ENCODE measurements around the gene MYLK4. TPM values are rescaled to one million over a fixed set of nuclear protein-coding genes. Genes with fewer than 3 reads are reported as not detected.

The MYLK4 gene
- total RNA-seq, 1 donor from 2014 or later = 0.26 TPM

GRCh38 chr6:2783188-2783963 lies 32.7 kb upstream of the MYLK4 start:
- FAIRE-seq (peak; percentile 13), DNase-seq (ENCODE audit: low read depth) (no peak)
- Histone ChIP-seq H3K36me3 (ENCODE audit: control insufficient read depth, insufficient read depth, low read length) (peaks cover 25% of the 10 kb centered on the region), H3K27me3 (ENCODE audit: control insufficient read depth, insufficient read depth, low read length) (no peaks in the 10 kb centered on the region), H3K4me3 (ENCODE audit: low read depth, low read length) (no peak overlapping the region)
- TF ChIP-seq CTCF (IDR thresholded peaks at IDR 0.05; ENCODE audit: insufficient read depth, low read length, severe bottlenecking) = peak; percentile 4

GRCh38 chr6:2782825-2783187 lies 32.1 kb upstream of the MYLK4 start:
- Histone ChIP-seq H3K27me3 (ENCODE audit: control insufficient read depth, insufficient read depth, low read length) (no peaks in the 10 kb centered on the region), H3K36me3 (ENCODE audit: control insufficient read depth, insufficient read depth, low read length) (peaks cover 25% of the 10 kb centered on the region), H3K4me3 (ENCODE audit: low read depth, low read length) (no peak overlapping the region)
- no peak for TF ChIP-seq CTCF (IDR thresholded peaks at IDR 0.05; ENCODE audit: insufficient read depth, low read length, severe bottlenecking)
- DNase-seq (ENCODE audit: low read depth) (no peak), FAIRE-seq (no peak)

- peaks cover 24% of the 10 kb centered on the region for H3K36me3 ChIP-seq (ENCODE audit: control insufficient read depth, insufficient read depth, low read length)
Measured at GRCh38 chr6:2782356-2782708, 31.6 kb upstream of the MYLK4 start.

GRCh38 chr6:2781685-2782355 lies 31.1 kb upstream of the MYLK4 start:
- DNase-seq (ENCODE audit: low read depth) (no peak), FAIRE-seq (no peak)
- Histone ChIP-seq H3K27me3 (ENCODE audit: control insufficient read depth, insufficient read depth, low read length) (no peaks in the 10 kb centered on the region), H3K4me3 (ENCODE audit: low read depth, low read length) (no peak overlapping the region), H3K36me3 (ENCODE audit: control insufficient read depth, insufficient read depth, low read length) (peaks cover 24% of the 10 kb centered on the region)
- TF ChIP-seq CTCF (IDR thresholded peaks at IDR 0.05; ENCODE audit: insufficient read depth, low read length, severe bottlenecking) = no peak

More at GRCh38 chr6:2782356-2782708, 31.6 kb upstream of the MYLK4 start:
- DNase-seq (ENCODE audit: low read depth) = no peak
- Histone ChIP-seq H3K27me3 (ENCODE audit: control insufficient read depth, insufficient read depth, low read length) (no peaks in the 10 kb centered on the region), H3K4me3 (ENCODE audit: low read depth, low read length) (no peak overlapping the region)
- FAIRE-seq = no peak
- TF ChIP-seq CTCF (IDR thresholded peaks at IDR 0.05; ENCODE audit: insufficient read depth, low read length, severe bottlenecking) = no peak

GRCh38 chr6:2780102-2780737 lies 29.5 kb upstream of the MYLK4 start:
- no peak for TF ChIP-seq CTCF (IDR thresholded peaks at IDR 0.05; ENCODE audit: insufficient read depth, low read length, severe bottlenecking)
- DNase-seq (ENCODE audit: low read depth) = no peak
- Histone ChIP-seq H3K27me3 (ENCODE audit: control insufficient read depth, insufficient read depth, low read length) (no peaks in the 10 kb centered on the region), H3K4me3 (ENCODE audit: low read depth, low read length) (no peak overlapping the region), H3K36me3 (ENCODE audit: control insufficient read depth, insufficient read depth, low read length) (peaks cover 25% of the 10 kb centered on the region)
- no peak for FAIRE-seq

Data from bronchial epithelial cell (primary cell).